DOHH2 (cell line): Measurements from ENCODE around the gene ANO9.

Experiments used
- EZH2phosphoT487 ChIP-seq: fragments of 200-600 bp; sonication (generic); IDR thresholded peaks from 2 replicates; pipeline ENCODE4 v1.6.1; 2017; ENCODE audit warnings: borderline replicate concordance, mild to moderate bottlenecking, antibody characterized with exemption, low read length, moderate library complexity, mixed read lengths
- TF ChIP-seq, protein P1 (sequence below): fragments of 200-600 bp; sonication (generic); IDR thresholded peaks from one replicate; pipeline ENCODE4 v1.5.1; 2014; ENCODE audit warnings: antibody characterized with exemption, mild to moderate bottlenecking, low read depth, low read length; ENCODE audit not compliant: poor library complexity, severe bottlenecking

DNA sequence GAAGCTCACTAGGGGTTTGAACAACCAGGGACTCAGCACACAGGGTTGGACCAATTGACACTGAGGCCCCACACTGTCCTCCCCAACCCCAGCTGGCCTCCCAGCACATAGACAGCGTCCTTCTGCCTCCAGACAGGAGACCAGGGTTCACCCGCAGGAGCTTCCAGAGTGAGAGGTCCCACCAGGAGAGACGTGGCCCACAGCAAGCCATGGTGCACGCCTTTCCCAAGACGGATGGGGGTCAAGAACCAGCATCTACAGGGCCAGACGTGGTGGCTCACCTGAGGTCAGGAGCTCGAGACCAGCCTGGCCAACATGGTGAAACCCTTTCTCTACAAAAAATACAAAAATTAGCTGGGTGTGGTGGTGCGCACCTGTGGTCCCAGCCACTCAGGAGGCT, 15.0 kb downstream of the ANO9 start:
- TF ChIP-seq, protein P1, sequence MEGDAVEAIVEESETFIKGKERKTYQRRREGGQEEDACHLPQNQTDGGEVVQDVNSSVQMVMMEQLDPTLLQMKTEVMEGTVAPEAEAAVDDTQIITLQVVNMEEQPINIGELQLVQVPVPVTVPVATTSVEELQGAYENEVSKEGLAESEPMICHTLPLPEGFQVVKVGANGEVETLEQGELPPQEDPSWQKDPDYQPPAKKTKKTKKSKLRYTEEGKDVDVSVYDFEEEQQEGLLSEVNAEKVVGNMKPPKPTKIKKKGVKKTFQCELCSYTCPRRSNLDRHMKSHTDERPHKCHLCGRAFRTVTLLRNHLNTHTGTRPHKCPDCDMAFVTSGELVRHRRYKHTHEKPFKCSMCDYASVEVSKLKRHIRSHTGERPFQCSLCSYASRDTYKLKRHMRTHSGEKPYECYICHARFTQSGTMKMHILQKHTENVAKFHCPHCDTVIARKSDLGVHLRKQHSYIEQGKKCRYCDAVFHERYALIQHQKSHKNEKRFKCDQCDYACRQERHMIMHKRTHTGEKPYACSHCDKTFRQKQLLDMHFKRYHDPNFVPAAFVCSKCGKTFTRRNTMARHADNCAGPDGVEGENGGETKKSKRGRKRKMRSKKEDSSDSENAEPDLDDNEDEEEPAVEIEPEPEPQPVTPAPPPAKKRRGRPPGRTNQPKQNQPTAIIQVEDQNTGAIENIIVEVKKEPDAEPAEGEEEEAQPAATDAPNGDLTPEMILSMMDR: no peak
- no peak for TF ChIP-seq EZH2phosphoT487
